ENCODE data around the gene ZSCAN29. TPM values are rescaled to one million over a fixed set of nuclear protein-coding genes. Genes with fewer than 3 reads are reported as not detected.

The ZSCAN29 gene
- total RNA-seq, 1 experiment from 2014 or later = 36.3 TPM

- no peak for DNase-seq
- intact Hi-C loops (cut with micrococcal nuclease; ENCODE audit: unreplicated experiment) = no loop called here
- no peaks in the 10 kb centered on the region for H3F3A ChIP-seq (ENCODE audit: insufficient read depth, low read depth)
- POLR2A ChIA-PET (ENCODE audit: unreplicated experiment) = interaction anchor here (0.6 kb wide), 1 partner anchor 9 kb away, joined by 5 read pairs; no protein-coding TSS in a partner anchor
- H3K27ac ChIP-seq = no peak overlapping the region
- CTCF ChIA-PET = no interaction called here
- H3K4me2 ChIP-seq = no peak overlapping the region
- H3K79me2 ChIP-seq (ENCODE audit: low read depth) = no peaks in the 10 kb centered on the region
- no peak overlapping the region for H3K4me3 ChIP-seq
- H3K9me2 ChIP-seq (ENCODE audit: insufficient read depth) = no peaks in the 10 kb centered on the region
- peaks cover 65% of the 10 kb centered on the region for H3K36me3 ChIP-seq (ENCODE audit: low read depth)
- H2AFZ ChIP-seq = no peak overlapping the region
- no TSS peak for BruUV-seq (replicated peaks)
- H3K27me3 ChIP-seq (ENCODE audit: insufficient read depth, low read depth) = no peaks in the 10 kb centered on the region
- H3K4me1 ChIP-seq (replicated peaks; ENCODE audit: insufficient read depth) = no peaks in the 10 kb centered on the region
- no peaks in the 10 kb centered on the region for H4K20me1 ChIP-seq (ENCODE audit: insufficient read depth)
- TF ChIP-seq EZH2 (IDR thresholded peaks at IDR 0.05; ENCODE audit: low read depth) = no peak
- TF ChIP-seq CTCF (conservative IDR thresholded peaks at IDR 0.05) = no peak
- peaks cover 29% of the 10 kb centered on the region for H3K9me3 ChIP-seq (ENCODE audit: insufficient read depth, low read depth)
Measured at GRCh38 chr15:43361313-43361903, 9.4 kb downstream of the ZSCAN29 start.

GRCh38 chr15:43360821-43361220, 10.0 kb downstream of the ZSCAN29 start:
- CTCF ChIA-PET = no interaction called here
- H3K9me3 ChIP-seq (ENCODE audit: insufficient read depth, low read depth) = peaks cover 29% of the 10 kb centered on the region
- H3K36me3 ChIP-seq (ENCODE audit: low read depth) = peaks cover 63% of the 10 kb centered on the region

GRCh38 chr15:43352693-43353382, 18.0 kb downstream of the ZSCAN29 start:
- no peak overlapping the region for H2AFZ ChIP-seq
- no peaks in the 10 kb centered on the region for H3K79me2 ChIP-seq (ENCODE audit: low read depth)
- no peaks in the 10 kb centered on the region for H3K9me2 ChIP-seq (ENCODE audit: insufficient read depth)
- H3K9me3 ChIP-seq (ENCODE audit: insufficient read depth, low read depth) = no peaks in the 10 kb centered on the region
- TF ChIP-seq EZH2 (IDR thresholded peaks at IDR 0.05; ENCODE audit: low read depth) (no peak), CTCF (conservative IDR thresholded peaks at IDR 0.05) (no peak)
- DNase-seq = no peak
- no TSS peak for BruUV-seq (replicated peaks)
- CTCF ChIA-PET = no interaction called here
- H3K27ac ChIP-seq = no peak overlapping the region
- H3F3A ChIP-seq (ENCODE audit: insufficient read depth, low read depth) = no peaks in the 10 kb centered on the region
- POLR2A ChIA-PET (ENCODE audit: unreplicated experiment) = interaction anchor here (0.6 kb wide), 1 partner anchor 9 kb away, joined by 5 read pairs; no protein-coding TSS in a partner anchor
- no peak overlapping the region for H3K4me2 ChIP-seq
- intact Hi-C loops (cut with micrococcal nuclease; ENCODE audit: unreplicated experiment) = no loop called here
- H4K20me1 ChIP-seq (ENCODE audit: insufficient read depth) = no peaks in the 10 kb centered on the region
- H3K27me3 ChIP-seq (ENCODE audit: insufficient read depth, low read depth) = no peaks in the 10 kb centered on the region
- H3K36me3 ChIP-seq (ENCODE audit: low read depth) = no peaks in the 10 kb centered on the region
- no peaks in the 10 kb centered on the region for H3K4me1 ChIP-seq (replicated peaks; ENCODE audit: insufficient read depth)
- no peak overlapping the region for H3K4me3 ChIP-seq

More at GRCh38 chr15:43360821-43361220, 10.0 kb downstream of the ZSCAN29 start:
- Histone ChIP-seq H3K4me1 (replicated peaks; ENCODE audit: insufficient read depth) (no peaks in the 10 kb centered on the region), H3K27ac (no peak overlapping the region), H3K4me2 (no peak overlapping the region), H3F3A (ENCODE audit: insufficient read depth, low read depth) (no peaks in the 10 kb centered on the region), H2AFZ (no peak overlapping the region), H3K27me3 (ENCODE audit: insufficient read depth, low read depth) (no peaks in the 10 kb centered on the region), H3K79me2 (ENCODE audit: low read depth) (no peaks in the 10 kb centered on the region), H4K20me1 (ENCODE audit: insufficient read depth) (no peaks in the 10 kb centered on the region), H3K4me3 (no peak overlapping the region), H3K9me2 (ENCODE audit: insufficient read depth) (no peaks in the 10 kb centered on the region)
- POLR2A ChIA-PET (ENCODE audit: unreplicated experiment) = no interaction called here
- no peak for TF ChIP-seq CTCF (conservative IDR thresholded peaks at IDR 0.05)
- TF ChIP-seq EZH2 (IDR thresholded peaks at IDR 0.05; ENCODE audit: low read depth) = no peak
- no TSS peak for BruUV-seq (replicated peaks)
- no peak for DNase-seq
- intact Hi-C loops (cut with micrococcal nuclease; ENCODE audit: unreplicated experiment) = no loop called here

Measured in PC-9 (cell line).